Measurements from ENCODE around the gene CDH15.

CDH15 gene

GRCh38 chr16:89197033-89197632 is 25.6 kb downstream of the CDH15 start:
- no peak for DNase-seq (ENCODE audit: low read depth)
- no peak overlapping the region for H3K4me3 ChIP-seq (ENCODE audit: low read depth, low read length)
- no peak for TF ChIP-seq CTCF (IDR thresholded peaks at IDR 0.05; ENCODE audit: low read depth, low read length, missing control alignments)

- no peak for TF ChIP-seq CTCF (IDR thresholded peaks at IDR 0.05; ENCODE audit: low read depth, low read length, missing control alignments)
- DNase-seq (ENCODE audit: low read depth), result no peak
- H3K4me3 ChIP-seq (ENCODE audit: low read depth, low read length), result no peak overlapping the region
Observed at GRCh38 chr16:89197633-89198416, 26.3 kb downstream of the CDH15 start.

- H3K4me3 ChIP-seq (ENCODE audit: low read depth, low read length), result no peak overlapping the region
- no peak for TF ChIP-seq CTCF (IDR thresholded peaks at IDR 0.05; ENCODE audit: low read depth, low read length, missing control alignments)
- no peak for DNase-seq (ENCODE audit: low read depth)
Observed at GRCh38 chr16:89198417-89199240, 27.1 kb downstream of the CDH15 start.

- no peak for TF ChIP-seq CTCF (IDR thresholded peaks at IDR 0.05; ENCODE audit: low read depth, low read length, missing control alignments)
- DNase-seq (ENCODE audit: low read depth), result no peak
- H3K4me3 ChIP-seq (ENCODE audit: low read depth, low read length), result no peak overlapping the region
Observed at GRCh38 chr16:89199241-89200123, 27.9 kb downstream of the CDH15 start.

GRCh38 chr16:89200124-89200849 is 28.7 kb downstream of the CDH15 start, which contains the start of gene SLC22A31:
Gene SLC22A31, minus strand, starts transcription at chr16:89200537. Its CDS starts 36 bp downstream, at chr16:89200501.
- no peak within 1 kb of the TSS for H3K4me3 ChIP-seq (ENCODE audit: low read depth, low read length)
- TF ChIP-seq CTCF (IDR thresholded peaks at IDR 0.05; ENCODE audit: low read depth, low read length, missing control alignments), result no peak
- DNase-seq (ENCODE audit: low read depth), result no peak
